ENCODE data around the gene ISL2.

ISL2 gene

DNA sequence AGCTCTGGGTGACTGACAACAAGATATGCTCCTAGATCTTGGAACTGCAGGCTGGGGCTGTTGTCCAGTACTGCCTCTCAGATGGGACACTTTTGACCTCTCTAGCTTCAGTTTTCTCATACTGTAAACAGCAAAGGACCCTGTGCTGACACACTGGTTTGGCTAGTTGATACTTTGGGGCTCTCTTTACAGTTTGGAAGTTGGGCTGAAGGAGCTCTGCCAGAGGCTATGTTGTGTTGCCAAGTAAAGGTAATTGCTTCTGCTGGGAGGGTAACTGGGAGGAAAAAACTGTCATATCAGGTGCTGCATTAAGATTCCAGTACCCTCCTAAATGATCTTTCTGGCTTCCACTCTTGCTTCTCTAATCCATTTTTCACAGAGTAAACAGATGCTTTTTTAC lies 54.0 kb downstream of the ISL2 start:
- H3K9me2 ChIP-seq (replicated peaks; ENCODE audit: low read depth, low read length) = no peaks in the 10 kb centered on the region
- H3K36me3 ChIP-seq (ENCODE audit: insufficient read depth, low read length) = no peaks in the 10 kb centered on the region
- no peaks in the 10 kb centered on the region for H4K20me1 ChIP-seq (ENCODE audit: insufficient read depth, low read length, poor library complexity, severe bottlenecking)
- H3K27me3 ChIP-seq (ENCODE audit: insufficient read depth, low read length, poor library complexity, severe bottlenecking) = no peaks in the 10 kb centered on the region
- no peak overlapping the region for H3K9ac ChIP-seq (ENCODE audit: low read depth, low read length, poor library complexity, severe bottlenecking)
- no peak overlapping the region for H3K4me3 ChIP-seq (ENCODE audit: low read length, poor library complexity, severe bottlenecking)
- no peak overlapping the region for H3K4me2 ChIP-seq (ENCODE audit: low read depth, low read length, poor library complexity, severe bottlenecking)
- H3K9me3 ChIP-seq (ENCODE audit: insufficient read depth, low read depth, low read length) = no peaks in the 10 kb centered on the region
- no peak overlapping the region for H2AFZ ChIP-seq (ENCODE audit: low read length)
- H3K4me1 ChIP-seq (ENCODE audit: insufficient read depth, low read length, poor library complexity, severe bottlenecking) = peaks cover 11% of the 10 kb centered on the region
- no peaks in the 10 kb centered on the region for H3F3A ChIP-seq (ENCODE audit: low read depth)
- no peaks in the 10 kb centered on the region for H3K79me2 ChIP-seq (ENCODE audit: insufficient read depth, low read length)
- TF ChIP-seq EZH2phosphoT487 (IDR thresholded peaks at IDR 0.05; ENCODE audit: borderline replicate concordance) = no peak
- TF ChIP-seq, protein P1, sequence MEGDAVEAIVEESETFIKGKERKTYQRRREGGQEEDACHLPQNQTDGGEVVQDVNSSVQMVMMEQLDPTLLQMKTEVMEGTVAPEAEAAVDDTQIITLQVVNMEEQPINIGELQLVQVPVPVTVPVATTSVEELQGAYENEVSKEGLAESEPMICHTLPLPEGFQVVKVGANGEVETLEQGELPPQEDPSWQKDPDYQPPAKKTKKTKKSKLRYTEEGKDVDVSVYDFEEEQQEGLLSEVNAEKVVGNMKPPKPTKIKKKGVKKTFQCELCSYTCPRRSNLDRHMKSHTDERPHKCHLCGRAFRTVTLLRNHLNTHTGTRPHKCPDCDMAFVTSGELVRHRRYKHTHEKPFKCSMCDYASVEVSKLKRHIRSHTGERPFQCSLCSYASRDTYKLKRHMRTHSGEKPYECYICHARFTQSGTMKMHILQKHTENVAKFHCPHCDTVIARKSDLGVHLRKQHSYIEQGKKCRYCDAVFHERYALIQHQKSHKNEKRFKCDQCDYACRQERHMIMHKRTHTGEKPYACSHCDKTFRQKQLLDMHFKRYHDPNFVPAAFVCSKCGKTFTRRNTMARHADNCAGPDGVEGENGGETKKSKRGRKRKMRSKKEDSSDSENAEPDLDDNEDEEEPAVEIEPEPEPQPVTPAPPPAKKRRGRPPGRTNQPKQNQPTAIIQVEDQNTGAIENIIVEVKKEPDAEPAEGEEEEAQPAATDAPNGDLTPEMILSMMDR (conservative IDR thresholded peaks at IDR 0.05; ENCODE audit: low read length) = no peak

DNA sequence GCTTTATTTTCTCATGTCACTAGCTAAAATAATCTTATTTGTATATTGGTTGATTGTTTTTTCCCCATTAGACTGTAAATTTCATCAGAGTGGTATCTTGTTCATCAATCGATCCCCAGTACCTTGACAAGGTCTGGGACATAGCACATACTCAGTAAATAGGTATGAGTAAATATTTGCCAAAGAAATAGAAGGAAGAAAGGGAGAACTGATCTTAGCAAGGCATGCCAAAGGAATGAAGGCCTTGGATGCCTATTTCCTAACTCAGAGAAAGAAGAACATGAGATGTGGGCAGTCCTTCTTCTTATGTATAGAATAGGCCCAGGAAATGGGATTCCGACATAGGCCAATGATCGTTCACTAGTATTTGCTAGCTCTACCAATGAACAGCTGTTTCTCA lies 54.7 kb downstream of the ISL2 start:
- no peak overlapping the region for H3K9ac ChIP-seq (ENCODE audit: low read depth, low read length, poor library complexity, severe bottlenecking)
- no peaks in the 10 kb centered on the region for H4K20me1 ChIP-seq (ENCODE audit: insufficient read depth, low read length, poor library complexity, severe bottlenecking)
- H3F3A ChIP-seq (ENCODE audit: low read depth) = no peaks in the 10 kb centered on the region
- H3K79me2 ChIP-seq (ENCODE audit: insufficient read depth, low read length) = no peaks in the 10 kb centered on the region
- H3K27me3 ChIP-seq (ENCODE audit: insufficient read depth, low read length, poor library complexity, severe bottlenecking) = no peaks in the 10 kb centered on the region
- no peaks in the 10 kb centered on the region for H3K9me2 ChIP-seq (replicated peaks; ENCODE audit: low read depth, low read length)
- H3K9me3 ChIP-seq (ENCODE audit: insufficient read depth, low read depth, low read length) = no peaks in the 10 kb centered on the region
- H3K36me3 ChIP-seq (ENCODE audit: insufficient read depth, low read length) = no peaks in the 10 kb centered on the region
- no peak overlapping the region for H3K4me2 ChIP-seq (ENCODE audit: low read depth, low read length, poor library complexity, severe bottlenecking)
- no peak for TF ChIP-seq EZH2phosphoT487 (IDR thresholded peaks at IDR 0.05; ENCODE audit: borderline replicate concordance)
- TF ChIP-seq, protein P1 (conservative IDR thresholded peaks at IDR 0.05; ENCODE audit: low read length) = no peak
- no peak overlapping the region for H3K4me3 ChIP-seq (ENCODE audit: low read length, poor library complexity, severe bottlenecking)
- no peak overlapping the region for H2AFZ ChIP-seq (ENCODE audit: low read length)
- H3K4me1 ChIP-seq (ENCODE audit: insufficient read depth, low read length, poor library complexity, severe bottlenecking) = peaks cover 11% of the 10 kb centered on the region

DNA sequence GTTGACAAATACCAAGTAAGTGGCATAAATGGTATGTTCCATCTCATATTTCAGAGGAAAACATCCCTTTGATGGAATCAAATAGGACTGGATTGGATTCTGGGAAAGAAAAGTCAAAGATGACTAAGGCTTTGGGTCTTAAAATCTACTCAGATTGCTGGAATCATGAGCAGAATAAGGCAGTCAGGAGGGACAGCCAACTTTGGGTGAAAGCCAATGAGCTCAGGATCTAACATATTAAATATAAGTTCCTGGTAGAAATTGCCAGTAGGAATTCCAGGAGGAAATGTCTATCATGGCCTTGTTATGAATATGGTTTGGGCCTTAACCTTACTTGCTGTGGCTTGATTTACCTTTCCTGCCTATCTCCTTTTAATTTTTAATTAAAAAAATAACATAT lies 55.3 kb downstream of the ISL2 start:
- no peaks in the 10 kb centered on the region for H3K27me3 ChIP-seq (ENCODE audit: insufficient read depth, low read length, poor library complexity, severe bottlenecking)
- H3K9me3 ChIP-seq (ENCODE audit: insufficient read depth, low read depth, low read length) = no peaks in the 10 kb centered on the region
- TF ChIP-seq EZH2phosphoT487 (IDR thresholded peaks at IDR 0.05; ENCODE audit: borderline replicate concordance) = no peak
- TF ChIP-seq, protein P1 (conservative IDR thresholded peaks at IDR 0.05; ENCODE audit: low read length) = no peak
- H3K9ac ChIP-seq (ENCODE audit: low read depth, low read length, poor library complexity, severe bottlenecking) = no peak overlapping the region
- H3K4me2 ChIP-seq (ENCODE audit: low read depth, low read length, poor library complexity, severe bottlenecking) = no peak overlapping the region
- no peaks in the 10 kb centered on the region for H4K20me1 ChIP-seq (ENCODE audit: insufficient read depth, low read length, poor library complexity, severe bottlenecking)
- H3K79me2 ChIP-seq (ENCODE audit: insufficient read depth, low read length) = no peaks in the 10 kb centered on the region
- peaks cover 11% of the 10 kb centered on the region for H3K4me1 ChIP-seq (ENCODE audit: insufficient read depth, low read length, poor library complexity, severe bottlenecking)
- H3K9me2 ChIP-seq (replicated peaks; ENCODE audit: low read depth, low read length) = no peaks in the 10 kb centered on the region
- H3K4me3 ChIP-seq (ENCODE audit: low read length, poor library complexity, severe bottlenecking) = no peak overlapping the region
- no peaks in the 10 kb centered on the region for H3K36me3 ChIP-seq (ENCODE audit: insufficient read depth, low read length)
- no peaks in the 10 kb centered on the region for H3F3A ChIP-seq (ENCODE audit: low read depth)
- no peak overlapping the region for H2AFZ ChIP-seq (ENCODE audit: low read length)
